Stimulated activated CD8-positive, alpha-beta memory T cell treated with anti-CD3 and anti-CD28 coated beads, Interleukin-4, amount 100 ng/mL, for 4 hours (primary cell): ENCODE results near the gene RBBP6.
"Not testable (repeated sequence)": the region's sequence is repeated elsewhere in the genome, so short reads cannot be mapped to it uniquely, and the experiment has no call there.

Experiments
- DNase-seq, 2 donors: peaks; one replicate each; pipeline ENCODE4 v3.0.0-alpha.2; 2020; ENCODE audit warnings: low read depth in 2 of 2, low spot score in 1 of 2

RBBP6 gene

GRCh38 chr16:24539295-24539849, at the start of gene RBBP6:
Gene RBBP6 (plus strand): TSS chr16:24539566. CDS start chr16:24540627, 1,061 bp downstream.
- peak; percentile 82 to 84 for DNase-seq

- no peak for DNase-seq
Measured at GRCh38 chr16:24490866-24491265, 48.5 kb upstream of the RBBP6 start.

- DNase-seq = no peak
Measured at GRCh38 chr16:24491731-24492130, 47.6 kb upstream of the RBBP6 start.

- no peak for DNase-seq
Measured at GRCh38 chr16:24493821-24494220, 45.5 kb upstream of the RBBP6 start.

- not testable (repeated sequence) for DNase-seq
Measured at GRCh38 chr16:24495207-24495606, 44.2 kb upstream of the RBBP6 start.

GRCh38 chr16:24497440-24497839, 41.9 kb upstream of the RBBP6 start:
- no peak for DNase-seq

GRCh38 chr16:24499193-24499814, 40.1 kb upstream of the RBBP6 start:
- no peak for DNase-seq

GRCh38 chr16:24504472-24505345, 34.7 kb upstream of the RBBP6 start:
- DNase-seq = peak; percentile 3 to 13

GRCh38 chr16:24505959-24506358, 33.4 kb upstream of the RBBP6 start:
- no peak for DNase-seq

- DNase-seq = no peak
Measured at GRCh38 chr16:24507959-24508480, 31.3 kb upstream of the RBBP6 start.

GRCh38 chr16:24508614-24509013, 30.8 kb upstream of the RBBP6 start:
- DNase-seq = no peak

- no peak for DNase-seq
Measured at GRCh38 chr16:24509536-24509935, 29.8 kb upstream of the RBBP6 start.

GRCh38 chr16:24511174-24511573, 28.2 kb upstream of the RBBP6 start:
- no peak for DNase-seq

GRCh38 chr16:24511792-24512191, 27.6 kb upstream of the RBBP6 start:
- DNase-seq = no peak

GRCh38 chr16:24514096-24514495, 25.3 kb upstream of the RBBP6 start:
- DNase-seq = no peak

GRCh38 chr16:24515186-24515585, 24.2 kb upstream of the RBBP6 start:
- DNase-seq = no peak

GRCh38 chr16:24516900-24517669, 22.3 kb upstream of the RBBP6 start:
- DNase-seq = peak; percentile 46 to 51

- DNase-seq = no peak
Measured at GRCh38 chr16:24518498-24518897, 20.9 kb upstream of the RBBP6 start.

- no peak for DNase-seq
Measured at GRCh38 chr16:24520983-24521382, 18.4 kb upstream of the RBBP6 start.

GRCh38 chr16:24522751-24523150, 16.6 kb upstream of the RBBP6 start:
- no peak for DNase-seq

- DNase-seq = no peak
Measured at GRCh38 chr16:24523569-24523968, 15.8 kb upstream of the RBBP6 start.
